HepG2 (cell line): ENCODE results near the gene PKD1L1. TPM values are rescaled to one million over a fixed set of nuclear protein-coding genes. Genes with fewer than 3 reads are reported as not detected.
A peak's percentile ranks its signal among the peaks of the same experiment; 100 is the strongest.

Source experiments
- AGO2 ChIP-seq: fragments of 200-400 bp; formaldehyde crosslinking; optimal IDR thresholded peaks from 2 replicates; pipeline ENCODE3; 2017; ENCODE audit warnings: mild to moderate bottlenecking, low read depth, low read length, moderate library complexity
- AKAP8 ChIP-seq: sonication (generic); formaldehyde crosslinking; IDR thresholded peaks from 2 replicates; pipeline ENCODE4 v1.5.1; 2020; ENCODE audit warnings: mild to moderate bottlenecking, missing genetic modification reagents
- ATRX ChIP-seq: sonication (generic); formaldehyde crosslinking; IDR thresholded peaks from 2 replicates; pipeline ENCODE4 v1.4.0; 2020; ENCODE audit warnings: missing genetic modification reagents, borderline replicate concordance
- GPN1 ChIP-seq: sonication (generic); formaldehyde crosslinking; IDR thresholded peaks from 2 replicates; pipeline ENCODE4 v1.5.1; 2020; ENCODE audit warnings: missing genetic modification reagents, borderline replicate concordance
- MBNL3 ChIP-seq: fragments of 250-450 bp; sonication (Bioruptor Pico); conservative IDR thresholded peaks from 2 replicates; pipeline ENCODE4 v1.8.0; 2022; ENCODE audit warnings: mild to moderate bottlenecking, inconsistent platforms
- MEIS2 ChIP-seq: sonication (generic); formaldehyde crosslinking; IDR thresholded peaks from 2 replicates; pipeline ENCODE4 v1.9.0; 2021; ENCODE audit warnings: mild to moderate bottlenecking, missing genetic modification reagents
- NCOR1 ChIP-seq: fragments of 200-600 bp; sonication (generic); IDR thresholded peaks from 2 replicates; pipeline ENCODE4 v1.7.0; 2017; ENCODE audit warnings: antibody characterized with exemption, low read length, borderline replicate concordance
- NFE2L2 ChIP-seq: fragments of 150-350 bp; IDR thresholded peaks from 2 replicates; pipeline ENCODE4 v1.6.1; 2014; ENCODE audit warnings: low read length
- NFIB ChIP-seq: sonication (generic); formaldehyde crosslinking; IDR thresholded peaks from 2 replicates; pipeline ENCODE4 v1.9.0; 2021; ENCODE audit warnings: missing genetic modification reagents, mild to moderate bottlenecking, borderline replicate concordance
- ONECUT2 ChIP-seq: sonication (generic); formaldehyde crosslinking; IDR thresholded peaks from 2 replicates; pipeline ENCODE4 v1.4.0; 2020; ENCODE audit warnings: missing genetic modification reagents
- POLR2A ChIP-seq, 2 experiments: IDR thresholded peaks; 2 replicates each; pipeline ENCODE4 v1.6.1; 2011; ENCODE audit warnings: low read depth in 2 of 2, low read length in 2 of 2, mild to moderate bottlenecking in 1 of 2, moderate library complexity in 1 of 2; ENCODE audit not compliant: insufficient read depth in 1 of 2
- POLR2AphosphoS2 ChIP-seq: IDR thresholded peaks from 2 replicates; pipeline ENCODE4 v1.6.1; 2011; ENCODE audit warnings: low read depth, low read length, improper control_type of control experiment
- ZNF180 ChIP-seq: sonication (generic); formaldehyde crosslinking; IDR thresholded peaks from 2 replicates; pipeline ENCODE4 v1.4.0; 2020; ENCODE audit warnings: low read depth, missing genetic modification reagents, borderline replicate concordance
- ZNF225 ChIP-seq: sonication (generic); formaldehyde crosslinking; IDR thresholded peaks from 2 replicates; pipeline ENCODE4 v1.4.0; 2020; ENCODE audit warnings: mild to moderate bottlenecking, missing genetic modification reagents
- ZNF234 ChIP-seq: sonication (generic); formaldehyde crosslinking; conservative IDR thresholded peaks from 2 replicates; pipeline ENCODE4 v1.5.1; 2020; ENCODE audit warnings: mild to moderate bottlenecking, missing genetic modification reagents
- ZNF264 ChIP-seq: sonication (generic); formaldehyde crosslinking; IDR thresholded peaks from 2 replicates; pipeline ENCODE4 v1.4.0; 2020; ENCODE audit warnings: missing genetic modification reagents
- ZNF33A ChIP-seq: sonication (generic); formaldehyde crosslinking; IDR thresholded peaks from 2 replicates; pipeline ENCODE4 v1.5.1; 2020; ENCODE audit warnings: missing genetic modification reagents, mild to moderate bottlenecking, moderate library complexity, borderline replicate concordance
- ZNF546 ChIP-seq: sonication (generic); formaldehyde crosslinking; conservative IDR thresholded peaks from 2 replicates; pipeline ENCODE4 v1.8.1; 2023; ENCODE audit warnings: mild to moderate bottlenecking, missing genetic modification reagents
- ZNF772 ChIP-seq: sonication (generic); formaldehyde crosslinking; IDR thresholded peaks from 2 replicates; pipeline ENCODE4 v1.5.0; 2020; ENCODE audit warnings: mild to moderate bottlenecking, missing genetic modification reagents
- polyA plus RNA-seq, 8 experiments: library from polyadenylated mRNA; depleted of rRNA in 3 of 8; stranded (reverse) in 7 of 8; unstranded in 1 of 8; fragments of >200 nt; fragmentation: Illumina TruSeq in 4 of 8; extraction: Trizol in 4 of 8; gene quantifications; 2 replicates each; pipeline versions ENCODE4 v1.2.1 to v1.2.3, GENCODE V29; 2011 to 2016; ENCODE audit warnings: low read depth in 4 of 8, missing spikeins in 1 of 8, mixed read lengths in 1 of 8; ENCODE audit not compliant: insufficient read depth in 1 of 8
- total RNA-seq, 5 experiments: library from RNA; depleted of rRNA; stranded (reverse); fragments of >200 nt; fragmentation: Illumina TruSeq; extraction: Trizol; gene quantifications; 2 replicates each; pipeline ENCODE4 v1.2.3, GENCODE V29; 2016; ENCODE audit warnings: low read depth in 1 of 5
- TF ChIP-seq, protein P1 (sequence below): sonication (generic); formaldehyde crosslinking; IDR thresholded peaks from 2 replicates; pipeline ENCODE4 v1.5.0; 2020; ENCODE audit warnings: mild to moderate bottlenecking, missing genetic modification reagents
- TF ChIP-seq, protein P2 (sequence below): IDR thresholded peaks from 2 replicates; pipeline ENCODE4 v1.4.0; 2020; ENCODE audit warnings: mild to moderate bottlenecking, missing genetic modification reagents
- TF ChIP-seq, protein P3 (sequence below): conservative IDR thresholded peaks from 2 replicates; pipeline ENCODE4 v1.6.1; 2018; ENCODE audit warnings: missing genetic modification reagents
- TF ChIP-seq, protein P4 (sequence below): sonication (generic); formaldehyde crosslinking; IDR thresholded peaks from 2 replicates; pipeline ENCODE4 v1.8.0; 2022; ENCODE audit warnings: missing genetic modification reagents, low read depth, mild to moderate bottlenecking, borderline replicate concordance
- TF ChIP-seq, protein P5 (sequence below): sonication (generic); formaldehyde crosslinking; IDR thresholded peaks from 2 replicates; pipeline ENCODE4 v1.5.0; 2020; ENCODE audit warnings: missing genetic modification reagents

The PKD1L1 gene
- total and polyA plus RNA-seq, 2 of the 13 experiments (the other 11 are each of a cell fraction or from before 2014, with no cell fraction given), result 0.01 TPM; not detected in 1

DNA sequence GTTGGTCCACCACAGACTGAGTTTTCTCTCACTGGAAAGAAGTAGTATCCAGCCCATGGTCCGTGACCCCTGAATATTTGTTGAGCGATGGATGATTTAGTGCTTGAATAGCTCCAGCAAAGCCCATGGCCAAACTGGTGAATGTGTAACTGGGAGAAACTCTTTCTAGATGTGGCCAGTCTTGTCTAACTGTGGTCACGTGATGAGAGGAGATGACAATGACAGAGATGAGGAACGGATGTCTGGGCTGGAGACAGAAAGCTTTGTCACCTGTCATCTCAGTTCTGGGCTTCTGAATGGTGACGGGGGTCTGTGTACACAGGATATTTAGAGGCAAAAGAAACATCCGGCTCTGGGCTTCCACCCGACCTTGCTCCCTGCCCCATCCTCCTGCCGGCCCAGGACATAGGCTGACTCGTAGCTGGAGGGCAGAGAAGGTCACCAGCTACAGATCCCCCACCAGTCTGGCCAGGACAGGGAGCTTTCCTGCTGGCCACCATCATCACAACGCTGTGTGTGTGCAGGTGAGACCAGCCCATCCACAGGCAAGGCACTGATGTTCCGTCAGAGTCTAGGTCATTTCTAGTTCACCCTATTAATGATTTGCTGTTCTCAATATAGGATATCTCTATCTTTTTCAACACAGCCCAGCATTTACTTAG is 213.8 kb downstream of the PKD1L1 start (continued):
- TF ChIP-seq ATRX (CRISPR knock-in tag), result no peak
- no peak for TF ChIP-seq NFIB (CRISPR knock-in tag)
- TF ChIP-seq, protein P1, sequence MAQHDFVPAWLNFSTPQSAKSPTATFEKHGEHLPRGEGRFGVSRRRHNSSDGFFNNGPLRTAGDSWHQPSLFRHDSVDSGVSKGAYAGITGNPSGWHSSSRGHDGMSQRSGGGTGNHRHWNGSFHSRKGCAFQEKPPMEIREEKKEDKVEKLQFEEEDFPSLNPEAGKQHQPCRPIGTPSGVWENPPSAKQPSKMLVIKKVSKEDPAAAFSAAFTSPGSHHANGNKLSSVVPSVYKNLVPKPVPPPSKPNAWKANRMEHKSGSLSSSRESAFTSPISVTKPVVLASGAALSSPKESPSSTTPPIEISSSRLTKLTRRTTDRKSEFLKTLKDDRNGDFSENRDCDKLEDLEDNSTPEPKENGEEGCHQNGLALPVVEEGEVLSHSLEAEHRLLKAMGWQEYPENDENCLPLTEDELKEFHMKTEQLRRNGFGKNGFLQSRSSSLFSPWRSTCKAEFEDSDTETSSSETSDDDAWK (CRISPR knock-in tag), result no peak
- TF ChIP-seq POLR2A (IDR thresholded peaks at IDR 0.05; ENCODE audit: insufficient read depth in 1 of 2, low read depth in 2 of 2, low read length in 2 of 2), result peak; percentile 22 to 52; a peak in 2 of 4 replicates
- no peak for TF ChIP-seq MBNL3
- no peak for TF ChIP-seq ZNF225 (CRISPR knock-in tag)
- TF ChIP-seq AGO2, result no peak
- peak; percentile 84; the same call in 1 of the 2 replicates for TF ChIP-seq NCOR1
- peak; percentile 79 for TF ChIP-seq ZNF264
- TF ChIP-seq, protein P2, sequence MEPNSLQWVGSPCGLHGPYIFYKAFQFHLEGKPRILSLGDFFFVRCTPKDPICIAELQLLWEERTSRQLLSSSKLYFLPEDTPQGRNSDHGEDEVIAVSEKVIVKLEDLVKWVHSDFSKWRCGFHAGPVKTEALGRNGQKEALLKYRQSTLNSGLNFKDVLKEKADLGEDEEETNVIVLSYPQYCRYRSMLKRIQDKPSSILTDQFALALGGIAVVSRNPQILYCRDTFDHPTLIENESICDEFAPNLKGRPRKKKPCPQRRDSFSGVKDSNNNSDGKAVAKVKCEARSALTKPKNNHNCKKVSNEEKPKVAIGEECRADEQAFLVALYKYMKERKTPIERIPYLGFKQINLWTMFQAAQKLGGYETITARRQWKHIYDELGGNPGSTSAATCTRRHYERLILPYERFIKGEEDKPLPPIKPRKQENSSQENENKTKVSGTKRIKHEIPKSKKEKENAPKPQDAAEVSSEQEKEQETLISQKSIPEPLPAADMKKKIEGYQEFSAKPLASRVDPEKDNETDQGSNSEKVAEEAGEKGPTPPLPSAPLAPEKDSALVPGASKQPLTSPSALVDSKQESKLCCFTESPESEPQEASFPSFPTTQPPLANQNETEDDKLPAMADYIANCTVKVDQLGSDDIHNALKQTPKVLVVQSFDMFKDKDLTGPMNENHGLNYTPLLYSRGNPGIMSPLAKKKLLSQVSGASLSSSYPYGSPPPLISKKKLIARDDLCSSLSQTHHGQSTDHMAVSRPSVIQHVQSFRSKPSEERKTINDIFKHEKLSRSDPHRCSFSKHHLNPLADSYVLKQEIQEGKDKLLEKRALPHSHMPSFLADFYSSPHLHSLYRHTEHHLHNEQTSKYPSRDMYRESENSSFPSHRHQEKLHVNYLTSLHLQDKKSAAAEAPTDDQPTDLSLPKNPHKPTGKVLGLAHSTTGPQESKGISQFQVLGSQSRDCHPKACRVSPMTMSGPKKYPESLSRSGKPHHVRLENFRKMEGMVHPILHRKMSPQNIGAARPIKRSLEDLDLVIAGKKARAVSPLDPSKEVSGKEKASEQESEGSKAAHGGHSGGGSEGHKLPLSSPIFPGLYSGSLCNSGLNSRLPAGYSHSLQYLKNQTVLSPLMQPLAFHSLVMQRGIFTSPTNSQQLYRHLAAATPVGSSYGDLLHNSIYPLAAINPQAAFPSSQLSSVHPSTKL (CRISPR knock-in tag), result peak; percentile 95
- no peak for TF ChIP-seq GPN1
- TF ChIP-seq ZNF546, result peak; percentile 33; the same call in 1 of the 2 replicates
- TF ChIP-seq, protein P3, sequence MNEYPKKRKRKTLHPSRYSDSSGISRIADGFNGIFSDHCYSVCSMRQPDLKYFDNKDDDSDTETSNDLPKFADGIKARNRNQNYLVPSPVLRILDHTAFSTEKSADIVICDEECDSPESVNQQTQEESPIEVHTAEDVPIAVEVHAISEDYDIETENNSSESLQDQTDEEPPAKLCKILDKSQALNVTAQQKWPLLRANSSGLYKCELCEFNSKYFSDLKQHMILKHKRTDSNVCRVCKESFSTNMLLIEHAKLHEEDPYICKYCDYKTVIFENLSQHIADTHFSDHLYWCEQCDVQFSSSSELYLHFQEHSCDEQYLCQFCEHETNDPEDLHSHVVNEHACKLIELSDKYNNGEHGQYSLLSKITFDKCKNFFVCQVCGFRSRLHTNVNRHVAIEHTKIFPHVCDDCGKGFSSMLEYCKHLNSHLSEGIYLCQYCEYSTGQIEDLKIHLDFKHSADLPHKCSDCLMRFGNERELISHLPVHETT (CRISPR knock-in tag), result no peak
- TF ChIP-seq MEIS2 (CRISPR knock-in tag), result peak; percentile 100
- peak; percentile 21; the same call in 1 of the 2 replicates for TF ChIP-seq NFE2L2
- TF ChIP-seq ZNF180, result no peak
- TF ChIP-seq POLR2AphosphoS2, result no peak
- TF ChIP-seq AKAP8, result peak; percentile 65; the same call in 1 of the 2 replicates
- no peak for TF ChIP-seq ZNF234 (CRISPR knock-in tag)
- peak; percentile 61; the same call in 1 of the 2 replicates for TF ChIP-seq ONECUT2 (CRISPR knock-in tag)
- TF ChIP-seq, protein P4, sequence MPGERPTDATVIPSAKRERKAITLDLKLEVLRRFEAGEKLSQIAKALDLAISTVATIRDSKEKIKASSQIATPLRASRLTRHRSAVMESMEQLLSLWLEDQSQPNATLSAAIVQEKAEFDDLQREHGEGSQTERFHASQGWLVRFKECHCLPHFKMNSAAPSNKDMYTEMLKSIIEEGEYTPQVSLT (CRISPR knock-in tag), result no peak
- TF ChIP-seq, protein P5, sequence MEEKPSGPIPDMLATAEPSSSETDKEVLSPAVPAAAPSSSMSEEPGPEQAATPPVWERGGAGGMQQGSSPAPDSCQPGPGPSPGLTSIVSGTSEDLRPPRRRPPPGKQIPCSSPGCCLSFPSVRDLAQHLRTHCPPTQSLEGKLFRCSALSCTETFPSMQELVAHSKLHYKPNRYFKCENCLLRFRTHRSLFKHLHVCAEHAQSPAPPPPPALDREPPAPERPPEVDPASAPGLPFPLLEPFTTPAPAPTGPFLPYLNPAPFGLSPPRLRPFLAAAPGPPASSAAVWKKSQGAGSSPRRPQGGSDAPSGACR, result no peak
- TF ChIP-seq ZNF33A (CRISPR knock-in tag), result 0 out of 2 replicates have a peak, but pooled peaks have one; percentile 70
- peak; percentile 85 for TF ChIP-seq ZNF772 (CRISPR knock-in tag)
